GM19239 (cell line): ENCODE results near the gene TNFAIP2.
"Not testable (repeated sequence)": the region's sequence is repeated elsewhere in the genome, so short reads cannot be mapped to it uniquely, and the experiment has no call there.

Experiments
- DNase-seq: peaks from one replicate; pipeline ENCODE4 v3.0.0; 2011; ENCODE audit warnings: low spot score; ENCODE audit not compliant: insufficient read length
- FAIRE-seq: peaks from 2 replicates; lab custom pipeline; 2011; peaks lifted over from hg19 to GRCh38; lab: Jason Lieb, UNC

TNFAIP2 gene

GRCh38 chr14:103176176-103176575, 52.9 kb downstream of the TNFAIP2 start:
- not testable (repeated sequence) for FAIRE-seq, DNase-seq

DNA sequence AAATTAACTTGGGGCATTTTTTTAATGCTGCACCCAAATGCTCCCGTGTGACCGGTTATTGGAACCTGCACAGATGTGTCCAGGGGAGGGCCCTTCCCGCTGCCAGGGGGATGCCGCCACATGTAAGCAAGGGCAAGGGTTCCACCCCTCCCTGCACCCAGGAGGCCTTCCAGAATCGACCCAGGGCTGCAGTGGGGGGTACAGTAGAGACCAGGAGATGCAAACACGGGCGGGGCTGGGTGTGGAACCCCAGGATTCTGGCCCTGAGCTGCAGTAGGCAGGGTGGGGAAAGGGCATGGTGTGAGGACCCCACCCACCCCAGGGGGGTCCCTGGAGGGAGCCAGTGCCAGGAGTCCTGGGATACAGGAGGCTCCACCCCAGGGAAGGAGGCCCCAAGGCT, 54.1 kb downstream of the TNFAIP2 start:
- DNase-seq: no peak
- FAIRE-seq: no peak

- FAIRE-seq (no peak), DNase-seq (no peak)
Measured at GRCh38 chr14:103178521-103178920, 55.3 kb downstream of the TNFAIP2 start.

DNA sequence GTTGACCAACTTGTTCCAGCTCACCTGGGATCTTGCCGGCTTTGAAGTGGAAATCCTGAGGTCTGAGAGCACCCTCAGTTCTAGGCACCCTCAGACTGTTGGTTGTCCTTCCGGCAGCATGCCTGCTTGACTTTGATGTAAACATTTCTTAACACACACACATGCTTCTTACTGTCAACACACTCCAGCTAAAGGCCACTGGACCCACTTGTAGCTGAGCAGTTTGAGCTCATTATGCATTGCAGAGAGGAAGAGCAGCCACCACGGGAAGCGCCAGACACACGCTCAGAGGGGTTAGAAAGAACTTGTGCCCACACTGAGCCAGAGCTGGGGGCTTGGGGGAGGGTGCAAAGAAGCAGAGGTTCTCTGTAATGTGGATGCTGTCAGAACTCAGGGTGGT, 55.8 kb downstream of the TNFAIP2 start:
- no peak for DNase-seq
- no peak for FAIRE-seq

GRCh38 chr14:103180331-103180730, 57.1 kb downstream of the TNFAIP2 start:
- no peak for FAIRE-seq

GRCh38 chr14:103184046-103184445, 60.8 kb downstream of the TNFAIP2 start:
- no peak for DNase-seq
- FAIRE-seq: no peak

More at GRCh38 chr14:103180331-103180730, 57.1 kb downstream of the TNFAIP2 start:
- no peak for DNase-seq

DNA sequence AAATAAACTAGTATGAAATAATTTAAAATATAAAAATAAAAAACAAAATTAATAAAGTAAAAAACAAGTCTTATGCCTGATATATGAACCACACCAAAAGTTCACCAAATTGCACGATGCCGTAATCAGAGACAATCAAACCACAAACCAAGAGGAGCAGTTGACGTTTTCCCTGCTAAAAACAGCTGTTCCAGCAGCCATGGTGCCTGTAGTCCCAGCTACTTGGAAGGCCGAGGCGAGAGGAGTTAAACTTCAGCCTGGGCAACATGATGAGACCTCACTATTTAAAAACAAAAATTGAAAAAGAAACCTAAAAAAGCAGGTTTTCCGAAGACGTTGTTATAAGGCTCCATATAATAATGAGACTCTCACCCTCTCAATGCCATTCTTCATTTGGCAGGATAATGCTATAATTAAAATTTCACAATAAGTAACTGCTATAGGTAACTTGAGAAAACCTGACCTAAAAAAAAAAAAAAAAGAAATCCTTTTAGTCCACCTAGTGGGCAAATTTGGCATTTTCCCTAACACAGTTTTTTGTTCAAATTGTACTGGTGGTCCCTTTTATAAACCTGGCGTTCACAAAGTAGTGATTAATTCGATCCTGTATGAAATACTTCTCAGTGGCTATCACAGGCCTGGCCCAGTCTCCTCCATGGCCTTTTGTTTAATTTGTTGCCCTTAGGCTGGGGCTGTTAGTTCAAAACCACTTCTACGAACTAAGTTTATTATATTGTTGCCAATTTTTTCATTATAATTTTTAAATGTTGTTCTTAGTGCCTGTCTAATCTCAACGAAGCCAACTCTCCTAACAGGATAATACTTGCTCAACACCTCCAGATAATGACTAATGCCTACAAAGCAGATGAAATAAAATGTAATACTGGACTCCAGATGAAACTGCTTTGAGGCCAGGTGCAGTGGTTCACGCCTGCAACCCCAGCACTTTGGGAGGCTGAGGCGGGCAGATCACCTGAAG, 62.1 kb downstream of the TNFAIP2 start:
- FAIRE-seq (peak; percentile 77), DNase-seq (no peak)

GRCh38 chr14:103186241-103186822, 63.1 kb downstream of the TNFAIP2 start:
- FAIRE-seq (no peak), DNase-seq (no peak)
